ENCODE measurements around the gene EYA2. TPM values are rescaled to one million over a fixed set of nuclear protein-coding genes. Genes with fewer than 3 reads are reported as not detected.

EYA2 gene
- total and polyA plus RNA-seq, 2 donors (not counting 3 experiments of a cell fraction or from before 2014, with no cell fraction given): not detected

DNA sequence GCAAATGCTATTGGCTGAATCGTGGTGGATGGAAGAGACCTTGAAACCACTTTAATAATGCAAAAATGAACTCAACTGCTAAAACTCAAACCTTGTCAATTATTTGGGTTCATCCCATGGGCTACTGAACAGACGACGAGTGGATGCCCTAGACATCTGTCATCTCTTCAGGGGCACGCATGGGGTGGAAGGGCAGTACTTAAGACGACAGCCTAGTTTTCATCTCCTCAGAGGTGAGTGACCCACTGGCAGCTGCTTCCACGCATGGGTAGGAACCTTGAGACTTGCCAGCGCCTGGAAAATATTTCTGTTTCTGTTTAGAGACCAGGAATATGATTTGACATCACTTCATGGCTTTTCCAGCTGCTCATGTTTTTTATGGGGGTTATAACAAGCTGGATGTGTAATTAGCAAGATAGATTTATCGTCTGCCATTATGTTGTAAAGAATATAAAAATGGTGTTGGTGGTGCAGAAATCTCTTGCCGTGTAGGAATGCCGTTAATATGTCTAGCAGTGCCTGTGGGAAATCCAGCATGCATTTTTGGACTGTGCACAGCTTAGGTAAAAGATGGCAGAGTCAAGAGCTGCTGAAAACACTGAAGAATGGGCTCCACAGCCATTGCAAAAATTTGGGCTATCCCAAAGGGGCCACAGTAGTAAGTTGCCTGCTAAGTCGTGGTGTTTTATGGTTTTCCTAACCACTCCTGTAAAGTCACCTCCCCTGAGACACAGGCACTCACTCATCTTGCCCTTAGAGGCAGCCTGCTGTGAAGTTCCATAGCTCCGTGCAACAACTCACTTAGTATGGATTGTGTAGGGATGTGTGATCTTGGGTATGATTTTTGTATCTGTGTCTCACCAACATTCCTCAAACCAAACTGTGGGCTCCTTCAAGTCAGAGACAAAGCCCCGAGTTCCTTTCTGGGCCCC, 203.3 kb downstream of the EYA2 start:
- Histone ChIP-seq H3K4me1 (ENCODE audit: control insufficient read depth, extremely low read depth, insufficient read depth, low read length) (no peaks in the 10 kb centered on the region), H3K9me1 (replicated peaks; ENCODE audit: control insufficient read depth, extremely low read depth, insufficient read depth, low read length) (no peaks in the 10 kb centered on the region), H3K27ac (ENCODE audit: insufficient read depth, low read depth, low read length) (no peak overlapping the region), H3K4me2 (ENCODE audit: insufficient read depth, low read length) (no peak overlapping the region), H3K79me2 (ENCODE audit: control insufficient read depth, insufficient read depth, low read length) (no peaks in the 10 kb centered on the region), H3K36me3 (ENCODE audit: control insufficient read depth in 2 of 2, extremely low read depth in 1 of 2, insufficient read depth in 2 of 2, low read length in 2 of 2) (no peaks in the 10 kb centered on the region), H3K27me3 (ENCODE audit: control insufficient read depth in 2 of 2, insufficient read depth in 2 of 2, low read length in 2 of 2) (no peaks in the 10 kb centered on the region), H3K9ac (replicated peaks; ENCODE audit: extremely low read depth, insufficient read depth, low read length) (no peak overlapping the region), H2AFZ (ENCODE audit: low read depth, low read length) (no peak overlapping the region), H3K9me3 (replicated peaks; ENCODE audit: control insufficient read depth, insufficient read depth, low read length) (no peaks in the 10 kb centered on the region), H3K4me3 (replicated peaks in 1 of 3; ENCODE audit: insufficient read depth in 1 of 3, low read depth in 1 of 3, low read length in 3 of 3) (no peak overlapping the region), H4K20me1 (replicated peaks; ENCODE audit: control insufficient read depth, extremely low read depth, insufficient read depth, low read length) (no peaks in the 10 kb centered on the region)
- no TSS peak for BruUV-seq (replicated peaks)
- intact Hi-C loops (cut with micrococcal nuclease): no loop called here
- CTCF ChIA-PET: no interaction called here
- dilution Hi-C loops (cut with MboI; ENCODE audit: extremely low pct_ligation_motif_present, low sequenced_read_pairs): no loop called here
- DNase-seq (ENCODE audit: low read depth, low spot score) (no peak), FAIRE-seq (no peak)
- POLR2A ChIA-PET: no interaction called here
- TF ChIP-seq POLR2AphosphoS5 (IDR thresholded peaks at IDR 0.05; ENCODE audit: insufficient read depth, low read depth, low read length) (no peak), EZH2 (IDR thresholded peaks at IDR 0.05; ENCODE audit: borderline replicate concordance, low read depth, low read length, severe bottlenecking) (no peak), MYC (IDR thresholded peaks at IDR 0.05; ENCODE audit: low read depth, low read length) (no peak), GATA2 (IDR thresholded peaks at IDR 0.05; ENCODE audit: insufficient read depth, insufficient read length, low read depth, low read length) (no peak), JUN (IDR thresholded peaks at IDR 0.05; ENCODE audit: borderline replicate concordance, insufficient read depth, insufficient read length, low read depth) (no peak), POLR2A (IDR thresholded peaks at IDR 0.05; ENCODE audit: low read depth, low read length) (no peak), FOS (IDR thresholded peaks at IDR 0.05; ENCODE audit: borderline replicate concordance, insufficient read depth, low read length) (no peak)
- TF ChIP-seq, protein P1, sequence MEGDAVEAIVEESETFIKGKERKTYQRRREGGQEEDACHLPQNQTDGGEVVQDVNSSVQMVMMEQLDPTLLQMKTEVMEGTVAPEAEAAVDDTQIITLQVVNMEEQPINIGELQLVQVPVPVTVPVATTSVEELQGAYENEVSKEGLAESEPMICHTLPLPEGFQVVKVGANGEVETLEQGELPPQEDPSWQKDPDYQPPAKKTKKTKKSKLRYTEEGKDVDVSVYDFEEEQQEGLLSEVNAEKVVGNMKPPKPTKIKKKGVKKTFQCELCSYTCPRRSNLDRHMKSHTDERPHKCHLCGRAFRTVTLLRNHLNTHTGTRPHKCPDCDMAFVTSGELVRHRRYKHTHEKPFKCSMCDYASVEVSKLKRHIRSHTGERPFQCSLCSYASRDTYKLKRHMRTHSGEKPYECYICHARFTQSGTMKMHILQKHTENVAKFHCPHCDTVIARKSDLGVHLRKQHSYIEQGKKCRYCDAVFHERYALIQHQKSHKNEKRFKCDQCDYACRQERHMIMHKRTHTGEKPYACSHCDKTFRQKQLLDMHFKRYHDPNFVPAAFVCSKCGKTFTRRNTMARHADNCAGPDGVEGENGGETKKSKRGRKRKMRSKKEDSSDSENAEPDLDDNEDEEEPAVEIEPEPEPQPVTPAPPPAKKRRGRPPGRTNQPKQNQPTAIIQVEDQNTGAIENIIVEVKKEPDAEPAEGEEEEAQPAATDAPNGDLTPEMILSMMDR (IDR thresholded peaks at IDR 0.05; ENCODE audit: extremely low read depth in 1 of 2, insufficient read depth in 1 of 2, low read depth in 1 of 2, low read length in 2 of 2): no peak
- TF ChIP-seq, protein P2, sequence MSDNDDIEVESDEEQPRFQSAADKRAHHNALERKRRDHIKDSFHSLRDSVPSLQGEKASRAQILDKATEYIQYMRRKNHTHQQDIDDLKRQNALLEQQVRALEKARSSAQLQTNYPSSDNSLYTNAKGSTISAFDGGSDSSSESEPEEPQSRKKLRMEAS (IDR thresholded peaks at IDR 0.05; ENCODE audit: insufficient read depth, insufficient read length): no peak

All from endothelial cell of umbilical vein (primary cell).